Measurements from ENCODE around the gene STAT2. TPM values are rescaled to one million over a fixed set of nuclear protein-coding genes. Genes with fewer than 3 reads are reported as not detected.
"Not testable (repeated sequence)": the region's sequence is repeated elsewhere in the genome, so short reads cannot be mapped to it uniquely, and the experiment has no call there.

The STAT2 gene
- total RNA-seq: 100 to 1,000 TPM in 3 of 4 donors, 10 to 100 TPM in 1; 93.8 to 182 (median 111) TPM

DNA sequence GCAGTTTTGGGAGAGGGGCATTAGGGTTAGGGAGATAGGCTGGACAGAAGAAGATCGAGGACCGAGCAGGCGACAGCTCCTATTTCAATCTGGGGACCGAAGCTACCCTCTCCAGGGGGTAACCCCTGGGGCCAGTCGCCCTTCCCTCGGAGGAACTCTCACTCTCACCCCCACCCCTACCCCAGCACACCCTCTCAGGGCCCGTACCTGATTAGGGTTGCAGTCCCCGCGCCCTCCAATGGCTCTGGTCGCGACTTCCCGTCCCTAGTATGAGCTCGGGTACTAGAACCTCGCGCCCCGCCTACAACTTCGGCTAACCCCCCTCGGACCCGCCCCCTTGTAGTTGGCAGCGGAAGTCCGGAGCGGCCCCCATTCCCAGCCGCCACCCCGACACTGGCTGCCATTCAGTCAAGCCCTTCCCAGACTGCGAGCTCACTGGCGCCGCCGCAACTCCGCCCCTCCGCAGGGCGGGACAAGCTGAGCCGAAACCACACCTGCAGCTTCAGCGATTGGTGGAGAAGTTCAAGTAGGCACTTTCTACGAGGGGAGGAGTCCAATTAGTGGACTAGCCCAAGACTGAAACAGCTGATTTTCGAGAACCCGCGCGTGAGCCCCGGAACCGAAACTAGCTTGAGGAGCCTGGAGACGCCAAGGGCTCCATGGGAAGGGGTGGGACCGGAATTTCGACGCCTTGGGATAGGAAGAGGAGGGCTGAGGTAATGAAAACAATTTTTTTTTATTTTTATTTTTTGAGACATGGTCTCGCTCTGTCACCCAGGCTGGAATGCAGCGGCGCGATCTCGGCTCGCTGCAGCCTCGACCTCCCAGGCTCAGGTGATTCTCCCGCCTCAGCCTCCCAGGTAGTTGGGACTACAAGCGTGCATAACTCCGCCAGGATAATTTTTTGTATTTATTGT, at the start of gene STAT2:
Gene STAT2 (minus strand): TSS at position 257 of the 917 bp plus-strand sequence. CDS start 3,536 bp downstream, outside the sequence.
- WGBS: under 1% methylated on average over 39 of the region's 54 CpGs
- Histone ChIP-seq H3K4me3 (peak within 1 kb of the TSS; percentile 63), H3K4me1 (peaks cover 29% of the 10 kb centered on the region), H3K27me3 (no peaks in the 10 kb centered on the region), H3K27ac (peak within 1 kb of the TSS; percentile 92), H3K9me3 (no peaks in the 10 kb centered on the region), H3K36me3 (peaks cover 17% of the 10 kb centered on the region)
- DNase-seq (ENCODE audit: low spot score in 2 of 2): peak; percentile 100
- TF ChIP-seq EP300 (IDR thresholded peaks at IDR 0.05) (no peak), POLR2AphosphoS5 (IDR thresholded peaks at IDR 0.05) (peak in 1 of 3 donors; percentile 84), POLR2A (IDR thresholded peaks at IDR 0.05) (peak in 1 of 2 donors; percentile 80)
- TF ChIP-seq, protein P1, sequence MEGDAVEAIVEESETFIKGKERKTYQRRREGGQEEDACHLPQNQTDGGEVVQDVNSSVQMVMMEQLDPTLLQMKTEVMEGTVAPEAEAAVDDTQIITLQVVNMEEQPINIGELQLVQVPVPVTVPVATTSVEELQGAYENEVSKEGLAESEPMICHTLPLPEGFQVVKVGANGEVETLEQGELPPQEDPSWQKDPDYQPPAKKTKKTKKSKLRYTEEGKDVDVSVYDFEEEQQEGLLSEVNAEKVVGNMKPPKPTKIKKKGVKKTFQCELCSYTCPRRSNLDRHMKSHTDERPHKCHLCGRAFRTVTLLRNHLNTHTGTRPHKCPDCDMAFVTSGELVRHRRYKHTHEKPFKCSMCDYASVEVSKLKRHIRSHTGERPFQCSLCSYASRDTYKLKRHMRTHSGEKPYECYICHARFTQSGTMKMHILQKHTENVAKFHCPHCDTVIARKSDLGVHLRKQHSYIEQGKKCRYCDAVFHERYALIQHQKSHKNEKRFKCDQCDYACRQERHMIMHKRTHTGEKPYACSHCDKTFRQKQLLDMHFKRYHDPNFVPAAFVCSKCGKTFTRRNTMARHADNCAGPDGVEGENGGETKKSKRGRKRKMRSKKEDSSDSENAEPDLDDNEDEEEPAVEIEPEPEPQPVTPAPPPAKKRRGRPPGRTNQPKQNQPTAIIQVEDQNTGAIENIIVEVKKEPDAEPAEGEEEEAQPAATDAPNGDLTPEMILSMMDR (IDR thresholded peaks at IDR 0.05): no peak

DNA sequence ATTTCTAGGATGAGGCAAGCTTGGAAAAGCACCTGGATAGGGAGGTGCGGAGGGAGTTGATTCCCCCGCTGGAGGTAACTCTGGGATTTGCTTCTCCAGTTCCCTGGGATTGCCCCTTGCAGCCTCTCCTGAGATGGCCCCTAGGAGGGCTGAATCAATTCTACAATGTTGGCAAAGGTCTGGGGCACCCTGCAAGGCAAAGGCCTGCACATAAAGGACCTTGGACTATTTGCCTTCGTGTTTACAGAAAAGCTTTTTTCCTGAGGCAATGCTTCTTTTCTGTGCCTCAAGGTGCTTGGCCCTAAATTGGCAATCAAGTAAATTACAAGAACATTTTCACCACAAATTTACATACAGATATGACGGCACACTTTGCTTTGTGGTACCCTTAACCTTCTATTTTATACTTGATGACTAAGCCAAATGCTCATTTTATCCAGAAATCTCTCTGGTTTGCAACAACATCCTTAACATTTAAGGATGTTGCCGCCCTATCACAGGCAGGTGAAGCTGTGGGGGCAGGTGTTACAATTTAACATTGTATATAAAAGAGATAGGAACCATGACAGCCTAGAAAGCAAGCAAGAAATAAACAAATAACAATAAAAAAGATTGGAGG, 49.0 kb upstream of the STAT2 start:
- Histone ChIP-seq H3K27me3 (no peaks in the 10 kb centered on the region), H3K27ac (no peak overlapping the region), H3K4me1 (no peaks in the 10 kb centered on the region), H3K36me3 (no peaks in the 10 kb centered on the region), H3K9me3 (no peaks in the 10 kb centered on the region), H3K4me3 (no peak overlapping the region)
- DNase-seq (ENCODE audit: low spot score in 2 of 2): no peak
- WGBS: 85% methylated on average over 5 of the region's 5 CpGs
- TF ChIP-seq, protein P1 (IDR thresholded peaks at IDR 0.05): no peak
- TF ChIP-seq POLR2AphosphoS5 (IDR thresholded peaks at IDR 0.05) (no peak), EP300 (IDR thresholded peaks at IDR 0.05) (no peak), POLR2A (IDR thresholded peaks at IDR 0.05) (no peak)

DNA sequence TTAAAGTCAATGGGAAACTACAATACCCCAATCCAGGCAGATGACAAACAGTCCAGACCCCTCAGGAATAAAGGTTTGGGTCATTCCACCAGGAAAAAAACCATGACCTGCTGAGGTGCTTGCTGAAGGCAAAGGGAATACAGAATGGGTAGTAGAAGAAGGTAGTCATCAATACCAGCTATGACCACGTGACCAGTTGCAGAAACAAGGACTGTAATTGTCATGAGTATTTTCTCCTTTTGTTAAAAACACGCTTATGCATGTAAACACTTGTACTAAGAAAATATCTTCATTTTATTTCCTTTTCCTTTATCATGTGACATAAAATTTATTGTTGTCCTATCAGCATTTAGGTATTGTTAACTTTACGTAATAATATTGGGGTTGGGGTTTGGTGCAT, 44.3 kb upstream of the STAT2 start:
- not testable (repeated sequence) for H3K4me3 ChIP-seq
- 85% methylated on average over 3 of the region's 3 CpGs for WGBS

DNA sequence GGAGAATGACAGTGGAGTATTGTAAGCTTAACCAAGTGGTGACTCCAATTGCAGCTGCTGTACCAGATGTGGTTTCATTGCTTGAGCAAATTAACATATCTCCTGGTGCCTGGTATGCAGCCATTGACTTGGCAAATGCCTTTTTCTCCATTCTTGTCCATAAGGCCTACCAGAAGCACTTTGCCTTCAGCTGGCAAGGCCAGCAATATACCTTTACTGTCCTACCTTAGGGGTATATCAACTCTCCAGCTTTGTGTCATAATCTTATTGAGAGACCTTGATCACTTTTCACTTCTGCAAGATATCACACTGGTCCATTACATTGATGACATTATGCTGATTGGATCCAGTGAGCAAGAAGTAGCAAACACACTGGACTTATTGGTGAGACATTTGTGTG, 41.7 kb upstream of the STAT2 start:
- DNase-seq (ENCODE audit: low spot score in 2 of 2): not testable (repeated sequence)

More for the DNA sequence above, 44.3 kb upstream of the STAT2 start:
- H3K36me3 ChIP-seq; H3K9me3 ChIP-seq; DNase-seq (ENCODE audit: low spot score in 2 of 2); H3K27ac ChIP-seq; H3K27me3 ChIP-seq; H3K4me1 ChIP-seq: not testable (repeated sequence)

DNA sequence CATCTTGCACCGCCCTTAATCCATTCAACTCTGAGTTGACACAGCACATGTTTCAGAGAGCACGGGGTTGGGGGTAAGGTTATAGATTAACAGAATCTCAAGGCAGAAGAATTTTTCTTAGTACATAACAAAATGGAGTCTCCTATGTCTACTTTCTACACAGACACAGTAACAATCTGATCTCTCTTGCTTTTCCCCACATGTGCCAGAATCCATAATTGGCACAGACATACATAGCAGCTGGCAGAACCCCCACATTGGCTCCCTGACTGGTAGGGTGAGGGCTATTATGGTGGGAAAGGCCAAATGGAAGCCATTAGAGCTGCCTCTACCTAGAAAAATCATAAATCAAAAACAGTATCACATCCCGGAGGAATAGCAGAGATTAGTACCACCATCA, 41.2 kb upstream of the STAT2 start:
- not testable (repeated sequence) for DNase-seq (ENCODE audit: low spot score in 2 of 2)
- 69% methylated on average over 1 of the region's 3 CpGs for WGBS

More for the DNA sequence above, 41.7 kb upstream of the STAT2 start:
- H3K27ac ChIP-seq, H3K27me3 ChIP-seq, H3K4me1 ChIP-seq, H3K4me3 ChIP-seq, H3K36me3 ChIP-seq, H3K9me3 ChIP-seq: not testable (repeated sequence)

DNA sequence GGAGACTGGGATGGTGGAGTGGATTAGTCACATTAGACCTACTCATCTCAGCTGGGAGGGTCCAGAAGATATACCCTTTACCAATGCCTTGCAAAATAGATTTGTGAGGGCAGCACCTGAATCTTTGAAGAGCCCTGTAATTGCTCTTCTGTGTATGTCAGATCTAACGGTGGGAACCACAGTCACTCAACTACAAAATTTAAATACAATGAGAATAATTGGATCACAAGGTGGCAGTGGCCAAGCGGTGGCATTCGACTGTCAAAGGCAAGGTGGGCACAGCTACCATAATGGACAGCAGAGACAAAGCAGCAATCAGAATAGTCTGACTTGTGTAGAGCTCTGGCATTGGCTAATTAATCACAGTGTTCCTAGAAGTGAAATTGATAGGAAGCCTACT, 39.6 kb upstream of the STAT2 start:
- not testable (repeated sequence) for H3K9me3 ChIP-seq; H3K36me3 ChIP-seq; H3K4me1 ChIP-seq; H3K27me3 ChIP-seq; H3K4me3 ChIP-seq; H3K27ac ChIP-seq; DNase-seq (ENCODE audit: low spot score in 2 of 2)
- WGBS: 94% methylated on average over 3 of the region's 3 CpGs

More for the DNA sequence above, 41.2 kb upstream of the STAT2 start:
- H3K4me3 ChIP-seq, H3K9me3 ChIP-seq, H3K4me1 ChIP-seq, H3K27me3 ChIP-seq, H3K36me3 ChIP-seq, H3K27ac ChIP-seq: not testable (repeated sequence)

DNA sequence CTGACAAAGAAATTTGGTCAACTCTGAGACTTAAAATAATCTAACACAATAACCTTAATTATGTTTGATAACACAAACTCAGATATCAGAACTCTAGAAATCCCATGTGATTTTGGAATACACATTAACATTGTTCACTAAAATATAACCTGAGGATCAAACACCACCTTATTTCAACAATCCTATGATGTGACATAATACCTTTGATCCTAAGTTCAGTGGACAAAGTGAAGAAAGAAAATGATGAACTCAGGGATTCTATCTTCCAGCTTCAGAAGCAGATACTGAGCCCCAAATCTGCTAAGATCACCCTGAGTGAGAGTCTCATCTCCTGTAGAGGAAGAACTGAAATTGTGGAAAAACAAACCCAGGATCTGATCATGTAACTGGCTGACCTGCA, 38.4 kb upstream of the STAT2 start:
- peaks cover 7% of the 10 kb centered on the region for H3K9me3 ChIP-seq
- TF ChIP-seq, protein P1 (IDR thresholded peaks at IDR 0.05): no peak
- no peak for TF ChIP-seq EP300 (IDR thresholded peaks at IDR 0.05)
- no peak for TF ChIP-seq POLR2A (IDR thresholded peaks at IDR 0.05)
- TF ChIP-seq POLR2AphosphoS5 (IDR thresholded peaks at IDR 0.05): no peak
- no peak overlapping the region for H3K27ac ChIP-seq
- no peak for DNase-seq (ENCODE audit: low spot score in 2 of 2)
- H3K36me3 ChIP-seq: no peaks in the 10 kb centered on the region
- no peak overlapping the region for H3K4me3 ChIP-seq
- no peaks in the 10 kb centered on the region for H3K27me3 ChIP-seq
- H3K4me1 ChIP-seq: no peaks in the 10 kb centered on the region

Data from suprapubic skin (tissue), 4 donors.